Gastrocnemius medialis (tissue), 4 donors: ENCODE data around the gene CCDC187.

Experiments
- CTCF ChIP-seq, 5 experiments: fragments of 450-650 bp in 3 of 5; fragments of 200-600 bp in 2 of 5; sonication (generic) in 2 of 5; IDR thresholded peaks in 4 of 5; conservative IDR thresholded peaks in 1 of 5; 1 replicate in 4 of 5; 2 replicates in 1 of 5; pipeline ENCODE4 v1.5.1; 2016 to 2019; ENCODE audit warnings: antibody characterized with exemption in 5 of 5, mild to moderate bottlenecking in 3 of 5, moderate library complexity in 3 of 5
- POLR2A ChIP-seq, 2 donors: fragments of 450-650 bp; IDR thresholded peaks; one replicate each; pipeline ENCODE4 v1.6.1; 2017; ENCODE audit warnings: antibody characterized with exemption in 2 of 2, mild to moderate bottlenecking in 2 of 2, moderate library complexity in 2 of 2

GRCh38 chr9:136243631-136244030, 60.3 kb downstream of the CCDC187 start:
- TF ChIP-seq POLR2A (IDR thresholded peaks at IDR 0.05) (no peak), CTCF (IDR thresholded peaks at IDR 0.05 in 4 of 5, conservative IDR thresholded peaks at IDR 0.05 in 1 of 5) (no peak)
